ENCODE results near the gene CCDC85C. TPM values are rescaled to one million over a fixed set of nuclear protein-coding genes. Genes with fewer than 3 reads are reported as not detected.

The CCDC85C gene
- total RNA-seq, 1 experiment from 2014 or later, result 33.2 TPM

- Histone ChIP-seq H3K4me1 (ENCODE audit: insufficient read depth, low read length) (no peaks in the 10 kb centered on the region; the same call in 1 of the 2 replicates), H4K20me1 (ENCODE audit: control insufficient read depth, insufficient read depth, insufficient read length) (peaks cover 4% of the 10 kb centered on the region)
Observed at GRCh38 chr14:99542566-99542965, 61.4 kb downstream of the CCDC85C start.

More at GRCh38 chr14:99542566-99542965, 61.4 kb downstream of the CCDC85C start:
- Histone ChIP-seq H4K91ac (ENCODE audit: insufficient read length, low read depth, low read length) (no peak overlapping the region), H2BK20ac (ENCODE audit: low read depth, low read length, poor library complexity, severe bottlenecking) (no peak overlapping the region), H4K5ac (ENCODE audit: insufficient read length, low read depth, low read length) (no peak overlapping the region), H3K4ac (ENCODE audit: low read depth, low read length) (no peak overlapping the region), H3K9ac (ENCODE audit: extremely low read depth, insufficient read length, low read length) (no peak overlapping the region), H3K27ac (ENCODE audit: insufficient read length, low read depth, low read length) (no peak overlapping the region), H3T11ph (ENCODE audit: low read length) (no peak overlapping the region), H3K27me3 (ENCODE audit: insufficient read depth, low read length) (no peaks in the 10 kb centered on the region), H2BK12ac (ENCODE audit: insufficient read length, low read depth, low read length) (no peak overlapping the region), H2AK5ac (ENCODE audit: insufficient read length, low read length) (no peak overlapping the region), H3K23me2 (ENCODE audit: insufficient read length, low read depth, low read length, poor library complexity, severe bottlenecking) (no peaks in the 10 kb centered on the region), H2BK15ac (ENCODE audit: low read depth, low read length) (no peak overlapping the region), H3K56ac (ENCODE audit: insufficient read length, low read depth, low read length) (no peak overlapping the region), H3K4me2 (ENCODE audit: insufficient read depth, insufficient read length, low read length) (no peak overlapping the region), H2AFZ (ENCODE audit: low read length) (no peak overlapping the region), H3K79me1 (ENCODE audit: insufficient read depth, low read depth, low read length, poor library complexity, severe bottlenecking) (peaks cover 2% of the 10 kb centered on the region), H2BK120ac (ENCODE audit: low read depth, low read length, poor library complexity, severe bottlenecking) (no peak overlapping the region), H3K14ac (ENCODE audit: insufficient read depth, low read length) (no peak overlapping the region), H3K9me3 (ENCODE audit: control insufficient read depth, low read depth, low read length) (no peaks in the 10 kb centered on the region), H3K79me2 (ENCODE audit: insufficient read depth, low read length) (no peaks in the 10 kb centered on the region), H3K18ac (ENCODE audit: insufficient read length, low read depth, low read length) (no peak overlapping the region), H2BK5ac (ENCODE audit: insufficient read length, low read length) (no peak overlapping the region), H4K8ac (replicated peaks; ENCODE audit: insufficient read length, low read depth, low read length) (no peak overlapping the region), H3K23ac (ENCODE audit: insufficient read length, low read depth, low read length) (no peak overlapping the region)
- H3K9me3 Mint-ChIP-seq, result no peaks in the 10 kb centered on the region
- no CpG with 5 or more reads among the region's 13 CpGs for WGBS (ENCODE audit: extremely low coverage, insufficient read length, low lambda C conversion rate)
- H3K27me3 Mint-ChIP-seq (ENCODE audit: low read depth), result no peaks in the 10 kb centered on the region; the same call in 1 of the 2 replicates
- no peak for DNase-seq
- peaks cover 55 to 73% of the 10 kb centered on the region in 2 experiments for H3K4me1 Mint-ChIP-seq
- no peak overlapping the region for H3K27ac Mint-ChIP-seq
- TF ChIP-seq CTCF (conservative IDR thresholded peaks at IDR 0.05), result no peak
- H3K4me3 Mint-ChIP-seq, result no peak overlapping the region
- H3K36me3 Mint-ChIP-seq (ENCODE audit: insufficient read depth in 1 of 3, low read depth in 3 of 3), result no peaks in the 10 kb centered on the region
